ENCODE data around the gene RNU6-7. TPM values are rescaled to one million over a fixed set of nuclear protein-coding genes. Genes with fewer than 3 reads are reported as not detected.

The RNU6-7 gene
- total RNA-seq = not detected
- long read RNA-seq = 0 reads

DNA sequence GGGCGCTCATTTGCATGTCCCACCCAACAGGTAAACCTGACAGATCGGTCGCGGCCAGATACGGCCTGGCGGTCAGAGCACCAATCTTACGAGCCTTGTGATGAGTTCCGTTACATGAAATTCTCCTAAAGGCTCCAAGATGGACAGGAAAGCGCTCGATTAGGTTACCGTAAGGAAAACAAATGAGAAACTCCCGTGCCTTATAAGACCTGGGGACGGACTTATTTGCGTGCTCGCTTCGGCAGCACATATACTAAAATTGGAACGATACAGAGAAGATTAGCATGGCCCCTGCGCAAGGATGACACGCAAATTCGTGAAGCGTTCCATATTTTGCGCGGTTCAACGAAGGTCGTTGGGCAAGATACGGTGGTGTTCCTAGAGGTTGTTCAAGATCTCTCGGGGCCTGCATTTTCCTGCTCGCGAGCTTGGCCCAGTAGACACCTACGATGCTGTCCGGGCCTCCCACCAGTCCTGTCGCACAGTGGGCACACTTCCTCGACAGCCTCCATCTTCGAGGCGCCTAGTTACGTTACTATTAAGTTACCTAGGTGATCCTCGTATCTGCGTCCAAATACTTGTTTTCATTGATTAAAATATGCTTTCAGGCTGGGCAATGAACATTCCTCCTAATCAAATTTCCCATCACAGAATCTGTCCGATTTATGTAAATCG, at the start of gene RNU6-7:
Gene RNU6-7, plus strand, starts transcription at position 230 of the 675 bp plus-strand sequence.
- no peak for ATAC-seq

GRCh38 chr14:32166029-32166428, 35.8 kb upstream of the RNU6-7 start:
- ATAC-seq (no peak), DNase-seq (no peak)
- intact Hi-C loops (cut with DNase I, micrococcal nuclease) = no loop called here

More for the DNA sequence above, at the start of gene RNU6-7:
- DNase-seq = peak in 1 of 2 donors; percentile 36
- intact Hi-C loops (cut with DNase I, micrococcal nuclease) = loop anchor here in 1 of 2 donors (5.0 kb wide), 1 partner anchor 125 kb away; the partner anchor contains the start of gene ARHGAP5

DNA sequence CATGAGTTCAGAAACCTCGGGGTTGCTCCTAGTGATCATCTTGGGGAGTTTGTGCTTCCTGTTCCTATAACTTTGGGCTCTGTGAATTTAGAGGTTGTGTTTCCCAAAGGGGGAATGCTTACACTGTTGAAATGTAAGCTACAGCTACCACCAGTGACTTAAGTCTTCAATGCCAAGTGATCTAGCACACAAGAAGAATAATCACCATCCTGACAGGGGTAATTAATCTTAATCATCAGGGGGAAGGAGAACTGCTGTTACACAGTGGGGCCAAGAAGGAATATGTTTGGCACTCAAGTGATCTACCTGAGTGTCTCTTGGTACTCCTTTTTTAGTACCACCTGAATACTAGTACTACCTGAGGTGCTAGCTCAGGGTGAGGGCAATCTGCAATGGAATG, 34.9 kb upstream of the RNU6-7 start:
- DNase-seq = no peak
- no peak for ATAC-seq
- intact Hi-C loops (cut with DNase I, micrococcal nuclease) = no loop called here

DNA sequence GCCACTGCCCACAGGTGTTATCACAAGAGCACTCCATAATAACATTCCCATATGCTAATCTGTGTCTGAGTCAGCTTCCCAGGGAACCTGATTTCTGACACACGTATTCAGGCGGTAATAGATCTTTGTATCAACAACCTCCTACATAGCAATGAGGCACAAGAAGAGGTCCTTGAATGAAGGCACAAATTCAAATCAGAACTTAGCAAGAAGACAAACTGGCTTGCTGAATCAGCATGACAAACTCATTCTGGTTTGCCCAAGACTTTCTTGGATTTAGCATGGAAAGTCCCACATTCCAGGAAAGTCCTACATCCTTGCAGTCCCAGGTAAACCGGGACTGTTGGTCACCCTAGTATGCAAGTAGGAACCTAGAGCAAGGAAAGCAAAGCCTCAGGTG, 33.9 kb upstream of the RNU6-7 start:
- DNase-seq (no peak), ATAC-seq (no peak)
- intact Hi-C loops (cut with DNase I, micrococcal nuclease) = no loop called here

- intact Hi-C loops (cut with DNase I, micrococcal nuclease) = no loop called here
- ATAC-seq = no peak
- DNase-seq = no peak
These were observed 32.7 kb upstream of the RNU6-7 start for GRCh38 chr14:32169191-32169590.

- intact Hi-C loops (cut with DNase I, micrococcal nuclease) = no loop called here
- no peak for ATAC-seq
These were observed 30.4 kb upstream of the RNU6-7 start for GRCh38 chr14:32171469-32171868.

DNA sequence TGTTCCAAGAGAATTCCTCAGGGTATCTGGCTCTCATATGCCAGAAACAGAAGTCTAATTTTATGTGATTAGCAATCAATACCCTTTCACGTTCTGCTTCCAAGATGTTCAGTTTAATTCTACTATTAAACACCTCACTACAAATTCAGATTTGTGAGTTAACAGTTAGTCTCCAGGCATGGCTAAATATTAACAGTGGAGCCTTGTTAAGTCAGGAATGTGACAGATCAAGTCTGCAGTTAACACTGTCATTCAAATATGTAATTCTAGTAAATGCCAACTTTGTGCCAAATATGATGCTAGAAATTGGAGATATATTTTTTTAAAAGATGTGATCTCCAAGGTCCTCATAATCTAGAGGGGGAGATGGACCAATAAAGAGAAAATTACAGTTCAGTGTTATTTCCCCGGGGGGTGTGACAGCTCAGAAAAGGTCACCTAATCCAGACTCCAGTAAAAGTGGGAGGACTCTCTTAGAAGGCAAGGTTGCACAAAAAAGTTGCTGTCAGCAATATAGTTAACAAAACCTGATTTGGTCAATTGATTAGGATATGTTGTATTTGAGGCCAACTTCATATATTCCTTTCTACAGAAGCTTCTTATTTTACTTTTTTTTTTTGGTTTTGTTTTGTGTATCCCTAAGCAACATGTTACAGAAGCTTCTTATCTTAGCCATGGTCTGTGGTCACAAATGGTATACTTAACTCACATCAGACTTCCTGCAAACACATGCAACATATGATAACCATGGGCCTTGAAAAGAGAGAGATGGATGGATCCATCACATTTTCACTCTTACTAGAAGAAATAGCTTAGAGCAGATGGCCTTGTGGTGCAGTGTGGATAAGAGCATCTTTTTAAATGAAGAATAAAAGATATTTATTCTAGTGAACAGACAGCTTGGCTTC, 18.4 kb upstream of the RNU6-7 start:
- peak; percentile 47 for ATAC-seq
- intact Hi-C loops (cut with DNase I, micrococcal nuclease) = no loop called here

More at GRCh38 chr14:32171469-32171868, 30.4 kb upstream of the RNU6-7 start:
- DNase-seq = no peak

GRCh38 chr14:32185097-32185496, 16.7 kb upstream of the RNU6-7 start:
- ATAC-seq = no peak
- intact Hi-C loops (cut with DNase I, micrococcal nuclease) = no loop called here
- no peak for DNase-seq

More for the DNA sequence above, 18.4 kb upstream of the RNU6-7 start:
- no peak for DNase-seq

- intact Hi-C loops (cut with DNase I, micrococcal nuclease) = no loop called here
- ATAC-seq = no peak
- no peak for DNase-seq
These were observed 15.6 kb upstream of the RNU6-7 start for GRCh38 chr14:32186248-32186647.

- no peak for DNase-seq
- intact Hi-C loops (cut with DNase I, micrococcal nuclease) = no loop called here
- ATAC-seq = no peak
These were observed 12.0 kb upstream of the RNU6-7 start for GRCh38 chr14:32189811-32190210.

GRCh38 chr14:32190673-32191072, 11.2 kb upstream of the RNU6-7 start:
- intact Hi-C loops (cut with DNase I, micrococcal nuclease) = no loop called here
- DNase-seq (no peak), ATAC-seq (peak; percentile 82)

DNA sequence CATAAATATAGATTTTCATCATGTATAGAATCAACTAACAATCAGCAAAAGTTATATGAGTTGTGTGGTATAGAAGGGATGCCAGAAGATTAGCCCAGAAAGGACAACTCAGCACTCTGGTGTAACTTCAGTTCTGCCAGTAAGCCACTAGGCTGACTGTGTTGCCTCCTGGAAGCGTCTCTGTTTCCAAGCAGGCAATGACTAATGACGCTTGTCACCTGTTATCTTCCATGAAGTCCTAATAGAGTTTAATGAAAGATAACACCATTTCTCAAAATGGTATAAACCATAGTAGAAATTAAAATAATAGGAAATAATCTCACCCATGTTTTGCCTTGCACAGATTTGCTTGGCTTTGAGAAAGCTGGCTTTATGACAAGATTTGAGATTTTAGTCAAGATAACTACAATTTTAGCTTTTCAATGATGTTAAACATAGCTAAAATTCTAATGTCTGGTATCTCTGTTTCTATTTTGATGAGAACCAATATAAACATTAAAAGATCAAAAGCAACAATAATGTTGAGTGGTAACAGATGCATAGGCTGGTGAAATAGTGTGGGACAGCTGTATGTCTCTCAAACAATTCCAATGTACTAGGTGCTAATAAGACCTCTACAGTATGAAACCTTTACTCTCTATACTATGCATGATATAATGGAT, 9.0 kb upstream of the RNU6-7 start:
- ATAC-seq (no peak), DNase-seq (no peak)
- intact Hi-C loops (cut with DNase I, micrococcal nuclease) = no loop called here

- intact Hi-C loops (cut with DNase I, micrococcal nuclease) = no loop called here
- no peak for ATAC-seq
- DNase-seq = no peak
These were observed 8.3 kb upstream of the RNU6-7 start for GRCh38 chr14:32193532-32193931.

- ATAC-seq = no peak
- intact Hi-C loops (cut with DNase I, micrococcal nuclease) = no loop called here
These were observed 6.2 kb upstream of the RNU6-7 start for GRCh38 chr14:32195636-32196035.

DNA sequence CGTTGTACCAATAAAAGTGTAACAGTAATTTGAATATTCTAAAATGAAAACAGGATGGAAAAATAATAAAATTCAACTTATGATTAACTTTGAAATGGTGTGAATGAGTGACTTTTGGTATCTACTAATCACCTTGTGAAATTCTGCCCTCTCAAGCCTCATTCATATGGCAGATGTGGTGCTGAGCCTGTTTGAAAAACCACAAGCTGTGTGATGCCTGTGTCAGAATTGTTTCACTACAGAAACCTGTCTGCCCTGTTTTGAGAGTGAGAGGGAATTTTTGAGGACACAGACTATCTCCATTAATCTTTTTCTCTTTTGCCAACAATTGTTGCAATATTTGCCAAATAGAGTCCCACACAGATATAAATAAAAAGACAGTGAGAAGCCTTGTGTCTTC, 3.9 kb upstream of the RNU6-7 start:
- intact Hi-C loops (cut with DNase I, micrococcal nuclease) = no loop called here
- DNase-seq = no peak

More at GRCh38 chr14:32195636-32196035, 6.2 kb upstream of the RNU6-7 start:
- DNase-seq = no peak

DNA sequence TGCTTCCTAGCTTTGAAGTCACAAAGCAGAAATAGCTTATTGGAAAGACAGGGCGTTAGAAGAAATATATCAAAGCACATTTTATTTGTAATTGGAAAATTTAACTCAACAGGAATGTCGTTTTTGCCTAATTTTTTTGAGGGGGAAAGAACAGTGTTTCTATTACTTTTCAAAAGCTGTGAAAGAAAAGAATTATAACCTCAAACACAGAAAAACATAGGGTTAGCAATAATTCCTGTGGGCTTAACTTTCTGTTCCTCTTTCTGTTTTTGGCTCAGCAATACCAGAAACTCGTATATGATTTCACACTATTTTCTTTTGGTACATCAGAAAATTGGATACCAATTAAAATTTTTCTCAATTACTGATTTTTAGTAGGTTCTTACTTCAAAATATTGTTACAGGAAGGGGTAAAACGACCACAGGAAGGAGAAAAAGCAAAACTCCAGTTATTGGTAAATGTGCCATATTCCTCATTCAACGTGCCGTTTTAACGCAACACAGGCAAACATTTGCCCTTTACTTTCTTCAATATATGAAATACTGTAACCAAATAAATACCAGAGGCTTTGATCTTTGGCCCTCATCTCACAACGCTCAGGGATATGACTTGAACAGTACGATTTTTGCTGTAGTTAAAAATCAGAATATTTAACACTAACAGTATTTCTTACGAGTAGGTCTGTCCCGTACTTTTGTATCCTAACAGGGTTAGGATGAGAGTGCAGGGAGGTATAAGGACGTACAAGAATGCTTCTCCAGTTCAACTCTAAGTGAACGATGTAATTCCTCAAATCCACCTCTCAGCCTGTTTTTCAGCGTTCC, 1.3 kb upstream of the RNU6-7 start:
- intact Hi-C loops (cut with DNase I, micrococcal nuclease) = loop anchor here in 1 of 2 donors (5.0 kb wide), 1 partner anchor 123 kb away; the partner anchor contains the start of gene ARHGAP5
- no peak for ATAC-seq
- DNase-seq = no peak

More for the DNA sequence above, 3.9 kb upstream of the RNU6-7 start:
- ATAC-seq = no peak

DNA sequence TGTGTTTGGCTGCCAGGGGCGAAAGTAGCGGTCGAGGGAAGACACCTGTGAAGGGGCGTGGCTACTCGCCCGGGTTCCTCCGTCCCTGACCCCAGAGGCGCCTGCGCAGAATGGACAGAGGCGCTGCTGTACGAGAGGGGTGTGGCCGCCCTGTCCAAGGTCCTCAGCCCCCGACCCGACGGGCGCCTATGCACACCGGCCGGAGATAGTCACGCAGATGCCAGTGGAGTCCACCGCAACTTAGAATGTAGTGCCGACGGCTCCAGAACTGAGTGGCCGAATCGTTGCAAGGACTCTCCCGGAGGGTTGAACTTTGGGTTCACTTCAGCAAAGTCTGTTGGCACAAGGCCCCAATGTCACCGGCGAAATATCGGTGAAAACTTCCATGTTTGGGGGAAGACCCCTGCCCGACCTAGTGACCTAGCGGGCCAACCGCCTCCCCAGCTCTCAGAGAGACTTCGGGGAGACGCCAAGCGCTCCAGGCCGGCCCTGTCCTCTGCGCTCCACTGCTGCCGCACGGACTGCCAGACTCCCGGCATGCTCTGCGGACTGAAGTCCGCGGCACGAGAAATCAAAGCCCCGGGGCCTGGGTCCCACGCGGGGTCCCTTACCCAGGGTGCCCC, 541 bp upstream of the RNU6-7 start:
- peak; percentile 84 for ATAC-seq
- intact Hi-C loops (cut with DNase I, micrococcal nuclease) = loop anchor here in 1 of 2 donors (5.0 kb wide), 1 partner anchor 124 kb away; the partner anchor contains the start of gene ARHGAP5
- DNase-seq = peak; percentile 92 to 93

DNA sequence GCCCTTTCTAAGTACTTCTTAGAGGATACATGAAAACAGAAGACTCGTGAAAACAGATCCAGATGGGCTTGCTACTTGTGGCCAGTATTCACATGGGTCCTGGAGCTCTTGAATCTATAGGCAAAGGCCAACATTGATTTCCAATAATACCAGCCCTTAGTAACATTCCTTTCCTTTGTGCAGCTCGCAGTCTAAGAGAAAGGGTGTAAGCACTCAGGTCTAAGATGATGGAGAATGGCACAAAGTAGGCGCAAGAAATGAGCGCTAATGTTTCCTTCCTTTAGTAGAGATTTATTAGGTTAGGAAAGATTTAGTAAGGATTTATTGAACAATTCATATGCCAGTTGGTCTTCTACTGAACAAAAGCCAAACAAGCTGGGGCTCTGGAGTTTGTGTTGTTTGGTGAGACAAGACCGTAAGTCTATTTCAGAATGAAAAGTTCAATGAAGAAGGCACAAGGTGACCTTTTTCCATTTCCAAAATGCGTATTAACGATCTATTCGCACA, 699 bp downstream of the RNU6-7 start:
- no peak for DNase-seq
- ATAC-seq = no peak
- intact Hi-C loops (cut with DNase I, micrococcal nuclease) = loop anchor here in 1 of 2 donors (5.0 kb wide), 1 partner anchor 125 kb away; the partner anchor contains the start of gene ARHGAP5

All from left colon (tissue), 2 donors.